ENCODE measurements around the gene DNAJC10. TPM values are rescaled to one million over a fixed set of nuclear protein-coding genes. Genes with fewer than 3 reads are reported as not detected.
"Not testable (repeated sequence)": the region's sequence is repeated elsewhere in the genome, so short reads cannot be mapped to it uniquely, and the experiment has no call there.

The DNAJC10 gene, protein sequence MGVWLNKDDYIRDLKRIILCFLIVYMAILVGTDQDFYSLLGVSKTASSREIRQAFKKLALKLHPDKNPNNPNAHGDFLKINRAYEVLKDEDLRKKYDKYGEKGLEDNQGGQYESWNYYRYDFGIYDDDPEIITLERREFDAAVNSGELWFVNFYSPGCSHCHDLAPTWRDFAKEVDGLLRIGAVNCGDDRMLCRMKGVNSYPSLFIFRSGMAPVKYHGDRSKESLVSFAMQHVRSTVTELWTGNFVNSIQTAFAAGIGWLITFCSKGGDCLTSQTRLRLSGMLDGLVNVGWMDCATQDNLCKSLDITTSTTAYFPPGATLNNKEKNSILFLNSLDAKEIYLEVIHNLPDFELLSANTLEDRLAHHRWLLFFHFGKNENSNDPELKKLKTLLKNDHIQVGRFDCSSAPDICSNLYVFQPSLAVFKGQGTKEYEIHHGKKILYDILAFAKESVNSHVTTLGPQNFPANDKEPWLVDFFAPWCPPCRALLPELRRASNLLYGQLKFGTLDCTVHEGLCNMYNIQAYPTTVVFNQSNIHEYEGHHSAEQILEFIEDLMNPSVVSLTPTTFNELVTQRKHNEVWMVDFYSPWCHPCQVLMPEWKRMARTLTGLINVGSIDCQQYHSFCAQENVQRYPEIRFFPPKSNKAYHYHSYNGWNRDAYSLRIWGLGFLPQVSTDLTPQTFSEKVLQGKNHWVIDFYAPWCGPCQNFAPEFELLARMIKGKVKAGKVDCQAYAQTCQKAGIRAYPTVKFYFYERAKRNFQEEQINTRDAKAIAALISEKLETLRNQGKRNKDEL
- 32.1 TPM for total RNA-seq

DNA sequence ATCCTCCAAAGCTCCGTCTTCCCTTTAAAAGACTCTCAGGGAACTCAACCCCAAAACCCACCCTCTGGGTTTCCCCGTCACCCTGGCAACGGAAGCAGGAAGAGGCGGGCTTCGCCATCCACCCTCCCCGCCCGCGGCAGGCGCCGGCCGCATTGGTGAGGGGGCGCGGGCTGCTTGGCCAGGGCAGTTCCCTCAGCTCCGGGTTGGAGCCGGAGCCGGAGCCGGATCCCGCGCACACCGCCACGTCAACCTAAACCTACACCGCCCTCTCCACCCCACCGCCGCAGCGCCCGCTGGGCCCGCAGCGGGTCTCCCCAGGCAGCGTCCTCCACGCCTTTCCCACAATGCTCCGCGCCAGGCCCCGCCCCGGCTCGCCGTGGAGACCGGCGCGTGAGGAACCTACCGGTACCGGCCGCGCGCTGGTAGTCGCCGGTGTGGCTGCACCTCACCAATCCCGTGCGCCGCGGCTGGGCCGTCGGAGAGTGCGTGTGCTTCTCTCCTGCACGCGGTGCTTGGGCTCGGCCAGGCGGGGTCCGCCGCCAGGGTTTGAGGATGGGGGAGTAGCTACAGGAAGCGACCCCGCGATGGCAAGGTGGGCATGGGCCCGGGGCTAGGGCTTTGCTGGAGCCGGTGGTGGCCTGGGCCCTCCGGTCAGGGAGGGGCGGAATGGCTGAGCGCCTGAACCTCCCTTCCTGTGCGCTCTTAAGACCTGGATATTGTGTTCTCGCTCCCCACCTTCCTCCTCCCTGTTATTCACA, at the start of gene DNAJC10:
DNAJC10 (plus strand) TSS at position 366 of the 758 bp plus-strand sequence. CDS start 1,830 bp downstream, outside the sequence.
- ATAC-seq, result peak; percentile 97

DNA sequence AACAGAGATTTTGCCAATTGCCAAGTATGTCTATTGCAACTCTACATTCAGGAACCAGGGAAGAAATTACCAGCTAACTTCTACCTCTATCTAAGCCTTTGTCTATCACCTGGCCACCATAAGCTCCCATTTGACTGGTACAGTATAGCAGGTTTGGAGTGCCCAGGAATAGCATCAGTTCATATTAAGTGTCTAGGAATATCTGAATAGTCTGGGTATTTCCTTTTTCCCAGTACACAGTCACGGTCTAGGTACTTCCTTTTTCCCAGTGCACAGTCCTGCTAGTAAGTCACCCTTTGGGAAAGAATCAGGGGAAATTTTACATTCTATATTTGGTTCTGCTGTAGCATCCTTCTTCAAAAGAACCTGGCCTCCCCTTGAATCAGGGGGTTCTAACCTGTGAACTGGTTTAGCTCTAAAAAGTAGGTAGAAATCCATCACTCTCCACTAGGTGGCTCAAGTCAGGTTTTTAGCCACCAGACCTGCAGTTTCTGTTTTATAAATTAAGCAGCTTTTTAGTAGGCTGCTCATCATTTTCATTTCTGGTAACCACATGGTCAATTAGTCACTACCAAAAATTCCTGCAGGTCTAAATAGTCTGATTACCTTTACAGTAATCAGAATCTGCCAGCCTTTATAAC, 49.3 kb upstream of the DNAJC10 start:
- ATAC-seq, result no peak

DNA sequence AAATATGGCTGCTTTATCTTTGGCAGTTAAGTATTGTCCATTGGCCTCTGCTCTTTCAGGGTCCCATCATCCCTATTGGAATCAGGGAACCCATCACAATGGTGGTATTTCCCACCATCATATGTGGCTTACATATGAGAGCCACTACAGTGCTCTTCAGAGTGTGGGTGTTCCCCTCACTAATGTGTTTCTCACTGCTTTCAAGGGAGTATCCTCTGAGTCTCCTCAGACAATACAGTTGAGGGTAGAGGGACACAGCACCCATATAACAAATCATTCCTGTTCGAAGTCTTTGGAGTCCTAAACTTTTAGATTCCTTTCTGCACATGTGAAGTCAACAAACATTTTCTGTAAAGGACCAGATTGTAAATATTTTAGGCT, 48.8 kb upstream of the DNAJC10 start:
- ATAC-seq, result no peak

DNA sequence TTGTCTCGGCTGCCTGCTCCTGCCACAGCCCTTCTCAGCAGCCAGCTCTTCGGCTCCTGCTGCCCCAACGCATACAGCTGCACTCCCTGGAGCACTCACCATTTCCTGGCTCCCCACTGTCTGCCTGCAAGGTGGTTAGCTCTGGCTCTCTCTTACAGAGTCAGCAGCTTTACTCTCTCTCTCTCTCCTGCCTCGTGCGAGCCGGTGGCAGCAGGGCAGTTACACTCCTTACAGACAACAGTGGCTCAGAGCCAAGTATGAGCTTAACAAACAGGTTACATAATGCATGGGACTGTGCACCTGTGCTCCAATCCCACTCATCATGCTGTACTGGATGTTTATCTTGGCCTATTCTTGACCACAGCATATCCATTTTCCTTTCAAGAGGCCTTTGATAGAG, 47.4 kb upstream of the DNAJC10 start:
- peak; percentile 53 for ATAC-seq

DNA sequence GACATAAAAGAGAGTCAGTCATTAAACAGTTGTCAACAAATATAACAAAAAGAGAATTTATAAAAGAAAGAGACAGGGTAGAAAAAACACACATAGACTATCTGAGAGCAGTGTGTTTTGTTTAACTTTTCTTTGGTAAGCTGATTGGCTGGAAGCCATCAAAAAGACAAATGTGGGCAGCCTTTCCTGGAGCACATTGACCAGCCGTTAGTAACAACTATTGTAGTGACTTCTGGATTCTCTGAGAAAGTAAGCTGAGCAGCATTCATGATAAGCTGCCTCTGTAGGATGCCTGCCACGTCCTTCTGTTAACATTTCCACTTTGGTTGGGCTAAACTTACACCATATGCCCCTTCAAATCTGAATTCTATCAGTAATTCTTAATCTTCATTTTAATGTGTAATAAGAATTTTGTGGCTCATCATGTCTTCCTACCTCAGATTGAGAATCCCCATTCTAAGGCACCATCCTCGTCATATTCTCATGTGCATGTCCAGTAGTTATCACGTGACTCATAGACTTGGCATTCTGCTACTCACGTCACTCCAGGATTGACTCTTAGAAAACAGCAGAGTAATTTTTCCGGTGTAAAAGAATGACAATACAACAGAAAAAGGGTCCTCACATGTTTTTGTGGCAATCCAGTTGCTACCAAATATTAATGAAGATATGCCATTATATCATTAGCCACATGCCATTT, 43.4 kb upstream of the DNAJC10 start:
- ATAC-seq, result no peak

DNA sequence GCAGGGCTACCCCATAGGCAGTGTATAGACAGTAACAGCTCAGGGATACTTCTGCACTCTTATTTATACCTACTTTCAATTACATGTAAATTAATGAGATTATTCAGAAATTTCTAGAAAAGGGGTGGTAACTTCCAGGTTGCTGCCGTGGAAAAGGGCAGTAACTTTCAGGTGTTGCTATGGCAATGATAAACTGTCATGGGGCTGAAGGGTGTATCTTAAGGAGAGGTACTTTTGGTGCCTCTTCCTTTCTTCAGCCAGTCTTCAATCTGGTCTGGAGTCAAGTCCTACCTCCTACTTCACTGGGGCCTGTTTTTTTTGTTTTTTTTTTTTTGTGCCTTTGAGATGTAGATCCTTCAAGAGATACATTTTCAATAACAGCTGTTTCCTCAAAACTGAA, 35.2 kb upstream of the DNAJC10 start:
- ATAC-seq, result no peak

DNA sequence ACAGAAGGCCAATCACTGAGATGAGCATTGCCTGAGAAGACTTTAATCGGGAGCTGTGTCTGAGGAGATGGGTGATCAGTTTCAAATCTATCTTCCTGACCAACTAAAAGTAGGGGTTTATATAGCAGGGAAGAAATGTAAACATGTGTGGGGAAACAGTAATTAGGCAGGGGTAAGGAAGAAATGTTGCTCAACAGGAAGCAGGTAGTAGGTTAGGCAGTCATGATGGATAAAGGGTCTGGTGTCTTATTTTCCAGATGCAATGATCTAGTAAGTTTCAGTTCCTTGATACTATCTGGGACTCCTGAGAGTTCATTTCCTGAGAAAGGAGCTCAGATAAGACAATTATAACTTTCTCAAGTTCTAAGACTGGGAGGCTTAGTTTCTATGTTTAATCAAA, 33.8 kb upstream of the DNAJC10 start:
- no peak for ATAC-seq

DNA sequence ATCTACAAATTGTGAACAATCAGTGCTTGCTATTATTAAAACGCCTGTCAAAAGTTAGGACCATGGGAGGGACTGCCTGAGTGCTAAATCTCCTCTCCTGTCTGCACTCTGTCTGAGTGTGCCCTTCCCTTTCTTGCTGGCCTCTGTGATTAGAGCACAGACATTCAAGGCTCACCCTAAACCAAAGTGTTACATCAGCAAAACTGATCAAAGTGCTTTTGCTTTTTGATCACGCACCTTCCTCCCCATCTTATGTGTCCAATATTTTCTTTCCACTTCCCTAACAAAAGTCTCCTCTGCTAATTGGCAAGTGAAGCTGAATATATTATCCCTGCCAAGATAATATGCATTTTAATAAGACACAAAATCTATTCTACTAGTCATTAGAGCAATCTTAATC, 30.5 kb upstream of the DNAJC10 start:
- no peak for ATAC-seq

DNA sequence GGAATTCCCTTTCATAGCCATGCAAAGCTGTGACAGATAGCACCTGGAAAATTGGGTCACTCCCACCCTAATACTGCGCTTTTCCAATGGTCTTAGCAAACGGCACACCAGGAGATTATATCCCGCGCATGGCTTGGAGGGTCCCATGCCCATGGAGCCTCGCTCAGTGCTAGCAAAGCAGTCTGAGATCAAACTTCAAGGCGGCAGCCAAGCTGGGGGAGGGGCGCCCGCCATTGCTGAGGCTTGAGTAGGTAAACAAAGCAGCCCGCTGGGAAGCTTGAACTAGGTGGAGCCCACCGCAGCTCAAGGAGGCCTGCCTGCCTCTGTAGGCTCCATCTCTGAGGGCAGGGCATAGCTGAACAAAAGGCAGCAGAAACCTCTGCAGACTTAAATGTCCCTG, 29.3 kb upstream of the DNAJC10 start:
- ATAC-seq, result not testable (repeated sequence)

DNA sequence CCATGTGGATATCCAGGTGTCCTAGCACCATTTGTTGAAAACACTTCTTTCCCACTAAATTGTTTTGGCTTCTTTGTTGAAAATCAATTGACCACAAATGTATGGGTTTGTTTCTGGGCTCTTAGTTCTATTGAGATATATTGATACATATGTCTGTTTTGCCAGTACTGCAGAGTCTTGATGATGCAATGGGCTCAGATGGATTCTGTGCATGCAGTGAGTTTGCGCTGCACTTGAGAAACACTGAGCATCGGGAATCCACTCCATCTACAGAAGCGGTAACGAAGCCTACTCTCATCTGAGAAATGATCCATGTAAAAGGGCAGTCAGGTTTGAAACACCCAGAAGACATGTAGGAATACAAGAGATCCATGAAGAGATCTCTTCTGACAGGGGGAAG, 21.9 kb upstream of the DNAJC10 start:
- ATAC-seq, result no peak

DNA sequence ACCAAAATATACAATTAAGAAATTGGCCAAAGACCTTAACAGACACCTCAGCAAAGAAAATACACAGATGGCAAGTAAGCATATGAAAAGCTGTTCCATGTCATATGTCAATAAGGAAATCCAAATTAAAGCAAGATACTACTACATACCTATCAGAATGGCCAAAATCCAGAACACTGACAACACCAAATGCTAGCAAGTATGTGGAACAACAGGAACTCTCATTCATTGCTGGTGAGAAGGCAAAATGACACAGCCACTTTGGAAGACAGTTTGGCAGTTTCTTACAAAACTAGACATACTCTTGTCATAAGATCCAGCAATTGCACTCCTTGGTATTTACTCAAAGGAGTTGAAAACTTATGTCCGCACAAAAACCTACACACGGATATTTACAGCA, 20.3 kb upstream of the DNAJC10 start:
- ATAC-seq, result no peak

DNA sequence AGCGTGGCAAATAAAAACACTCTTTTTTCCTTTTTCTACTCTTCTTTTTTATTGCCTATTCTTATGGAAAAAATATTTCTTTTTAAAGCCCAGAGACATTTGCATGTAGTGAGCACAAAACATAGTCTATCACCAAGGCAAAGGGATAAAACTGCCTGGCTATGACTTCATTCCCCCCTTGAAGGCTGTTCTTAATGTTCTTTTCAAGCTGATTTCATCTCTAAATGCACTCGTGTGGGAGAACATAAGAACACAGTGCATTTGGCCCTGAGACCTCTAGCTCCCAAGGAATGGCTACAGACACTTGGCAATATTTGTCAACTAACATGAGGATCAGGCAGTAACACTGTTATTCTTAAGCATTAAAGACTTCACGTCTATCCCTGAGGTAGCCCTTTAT, 17.4 kb upstream of the DNAJC10 start:
- no peak for ATAC-seq

DNA sequence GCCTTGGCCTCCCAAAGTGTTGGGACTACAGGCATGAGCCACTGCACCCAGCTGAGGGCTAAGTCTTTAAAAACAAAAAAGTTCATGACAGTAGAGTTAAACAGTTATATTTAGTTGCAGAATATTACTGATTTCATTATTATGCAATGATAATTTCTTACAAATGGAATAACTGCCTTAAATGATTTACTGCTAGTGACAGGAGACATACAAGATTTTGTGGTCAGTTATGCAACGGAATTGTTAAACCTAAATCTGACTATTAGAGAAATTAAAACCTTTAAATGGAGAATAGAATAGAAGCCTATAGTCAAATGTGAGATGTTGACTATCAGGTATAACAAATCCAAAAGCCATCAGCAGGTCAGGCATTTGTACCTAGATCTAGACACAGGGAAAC, 10.3 kb upstream of the DNAJC10 start:
- ATAC-seq, result no peak

DNA sequence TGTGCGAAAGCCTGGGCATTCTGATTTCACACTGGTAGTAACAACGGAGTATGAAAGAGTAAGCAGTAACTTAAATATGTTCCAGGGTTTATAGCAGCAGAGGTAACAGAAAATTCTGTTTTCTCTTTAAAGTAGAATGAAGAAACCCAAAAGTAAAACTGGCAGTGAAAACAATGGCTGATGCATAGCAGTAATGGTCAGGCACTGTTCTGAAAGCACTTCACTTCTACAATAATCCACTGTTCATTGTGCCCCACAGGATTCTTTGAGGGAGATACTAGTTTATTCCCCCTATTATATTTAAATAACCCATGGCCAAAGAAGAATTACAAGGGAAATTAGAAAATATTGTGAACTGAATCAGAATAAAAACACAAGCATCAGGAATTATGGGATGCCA, 9.3 kb upstream of the DNAJC10 start:
- ATAC-seq, result no peak

DNA sequence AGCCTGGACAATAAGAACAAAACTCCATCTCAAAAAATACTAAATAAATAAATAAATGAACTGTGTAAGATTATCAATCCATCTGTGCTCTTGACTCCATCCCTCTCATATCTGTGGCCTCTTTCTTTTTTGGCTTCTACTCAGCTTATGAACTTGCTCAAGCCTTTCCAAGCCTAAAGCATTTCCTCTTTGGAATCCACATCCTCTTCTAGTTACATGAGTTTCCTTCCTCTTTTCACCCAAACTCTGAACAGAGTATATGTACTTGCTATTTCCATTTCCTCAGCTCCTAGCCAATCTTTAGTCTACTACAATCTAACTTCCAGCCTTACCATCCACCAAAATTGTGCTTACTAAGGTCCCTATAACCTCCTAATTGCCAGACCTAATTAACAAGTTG, 2.5 kb upstream of the DNAJC10 start:
- no peak for ATAC-seq

DNA sequence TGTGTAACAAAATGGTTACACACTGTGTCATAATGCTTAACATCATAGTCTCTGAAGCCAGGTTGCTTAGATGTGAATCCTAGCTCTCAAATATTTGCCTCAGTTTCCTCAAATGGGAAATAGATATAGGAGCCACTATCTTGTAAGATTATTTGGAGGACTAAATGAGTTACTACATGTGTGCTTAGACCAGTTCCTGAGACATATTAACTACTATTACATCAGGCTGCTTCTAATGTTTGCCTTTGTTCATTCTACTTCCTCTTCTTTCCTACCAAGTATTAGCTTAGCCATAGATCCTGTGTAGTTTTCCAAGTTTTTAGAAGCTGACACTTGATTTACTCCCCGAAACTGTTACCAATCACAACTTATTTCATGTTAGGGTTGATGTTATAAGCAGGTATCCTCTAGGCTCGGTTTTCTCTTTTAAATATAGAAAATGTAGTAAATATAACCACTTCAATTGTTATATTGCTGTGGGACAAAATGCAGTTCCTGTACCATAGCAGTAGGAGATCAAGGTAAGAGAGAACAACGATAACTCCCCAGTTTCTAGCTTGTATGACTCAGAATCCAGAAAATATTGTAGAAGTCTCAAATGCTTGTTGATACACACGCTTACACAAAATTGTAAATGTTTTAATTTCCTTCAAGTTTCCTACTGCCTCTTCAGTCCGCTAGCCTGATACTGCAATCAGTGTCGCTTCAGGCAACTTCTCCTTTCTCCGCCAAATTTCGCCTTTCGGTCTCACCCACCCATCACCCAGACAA, 751 bp upstream of the DNAJC10 start:
- peak; percentile 49 for ATAC-seq

DNA sequence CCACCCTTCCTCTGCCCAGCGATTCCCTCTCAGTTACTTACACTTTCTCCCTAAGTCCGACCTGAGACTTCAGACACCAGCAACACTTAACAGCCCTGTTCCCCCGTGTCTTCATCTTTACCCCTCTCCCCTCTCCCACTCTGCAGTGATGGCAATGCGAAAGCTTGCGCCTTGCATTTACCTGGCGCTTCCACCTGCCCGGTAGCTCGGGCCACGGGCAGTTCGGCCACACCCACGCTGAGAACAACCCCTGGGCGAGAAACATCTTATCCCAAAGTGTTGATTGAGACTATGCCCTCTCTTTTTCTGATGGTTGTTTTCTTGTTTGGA, 558 bp downstream of the DNAJC10 start:
- ATAC-seq, result peak; percentile 29

DNA sequence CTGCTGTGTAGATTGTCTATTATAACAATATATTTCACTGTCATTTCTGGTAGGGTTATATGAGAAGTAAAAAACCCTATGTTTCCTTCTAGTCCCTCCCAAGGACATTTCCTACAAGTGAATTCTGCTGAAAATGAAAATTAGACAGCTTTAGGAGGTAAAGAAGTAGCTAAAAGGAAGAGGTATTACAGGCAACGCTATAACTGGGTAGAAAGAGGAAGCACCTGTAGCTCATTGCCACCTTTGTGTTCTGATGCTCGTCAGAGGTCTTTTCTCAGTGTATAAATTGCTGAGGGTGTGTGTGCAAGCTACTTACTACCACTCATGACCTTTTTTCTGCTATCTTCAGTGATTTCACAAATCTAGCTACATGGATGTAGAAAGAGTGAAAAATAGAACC, 1.4 kb downstream of the DNAJC10 start:
- ATAC-seq, result no peak

DNA sequence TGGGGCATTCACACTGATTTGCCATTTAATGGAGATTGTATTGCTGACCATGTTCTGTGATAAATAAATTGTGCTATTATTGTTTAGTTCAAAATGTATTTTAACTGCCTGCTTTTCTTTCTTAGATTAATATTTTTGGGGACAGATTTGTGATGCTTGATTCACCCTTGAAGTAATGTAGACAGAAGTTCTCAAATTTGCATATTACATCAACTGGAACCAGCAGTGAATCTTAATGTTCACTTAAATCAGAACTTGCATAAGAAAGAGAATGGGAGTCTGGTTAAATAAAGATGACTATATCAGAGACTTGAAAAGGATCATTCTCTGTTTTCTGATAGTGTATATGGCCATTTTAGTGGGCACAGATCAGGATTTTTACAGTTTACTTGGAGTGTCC, 1.8 kb downstream of the DNAJC10 start:
- ATAC-seq, result no peak

DNA sequence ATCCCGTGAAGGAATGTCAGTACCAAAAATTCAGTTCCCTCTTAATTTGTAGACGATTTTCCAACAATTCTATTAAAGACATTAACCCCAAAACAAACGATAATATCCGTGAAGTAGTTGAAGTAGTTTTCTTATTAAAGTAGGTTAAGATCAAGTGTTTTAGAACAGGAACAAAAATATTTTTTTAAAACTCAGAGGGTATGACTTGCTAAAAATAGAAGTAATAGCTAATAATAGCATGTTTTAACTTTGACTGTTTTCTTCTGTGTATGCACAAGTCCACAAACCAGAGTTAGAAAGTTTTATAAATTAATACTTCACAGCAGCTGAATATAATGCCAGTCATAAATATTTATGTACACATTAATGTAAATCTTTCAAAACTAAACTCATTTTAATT, 2.4 kb downstream of the DNAJC10 start:
- no peak for ATAC-seq

DNA sequence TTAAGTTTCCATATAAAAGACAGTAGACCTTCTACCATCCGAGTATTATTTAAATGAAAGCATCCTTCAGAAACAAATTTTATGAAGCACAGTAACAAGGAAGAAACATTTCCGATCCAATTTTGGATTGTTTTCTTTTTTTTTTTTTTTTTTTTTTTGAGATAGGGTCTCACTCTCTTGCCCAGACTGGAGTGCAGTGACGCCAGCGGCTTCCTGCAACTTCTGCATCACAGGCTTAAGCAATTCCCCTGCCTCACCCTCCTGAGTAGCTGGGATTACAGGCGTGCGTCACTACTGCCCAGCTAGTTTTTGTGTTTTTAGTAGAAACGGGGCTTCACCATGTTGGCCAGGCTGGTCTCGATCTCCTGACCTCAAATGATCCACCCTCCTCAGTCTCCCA, 3.1 kb downstream of the DNAJC10 start:
- not testable (repeated sequence) for ATAC-seq

DNA sequence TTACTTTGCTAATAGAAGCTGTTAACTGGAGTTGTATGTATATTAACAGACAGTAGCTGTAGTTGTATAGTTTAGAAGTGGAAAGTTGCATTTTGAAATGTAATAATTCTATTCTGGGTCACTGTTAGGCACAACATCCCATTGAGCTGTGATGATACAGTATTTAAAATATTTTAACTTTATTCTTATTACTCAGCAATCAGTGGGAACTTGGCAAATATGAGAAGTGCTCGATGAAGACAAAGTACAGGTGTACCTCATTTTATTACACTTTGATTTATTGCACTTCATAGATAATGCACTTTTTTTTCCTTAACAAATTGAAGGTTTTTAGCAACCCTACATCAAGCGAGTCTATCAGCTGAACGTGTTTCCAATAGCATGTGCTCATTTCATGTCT, 8.6 kb downstream of the DNAJC10 start:
- no peak for ATAC-seq
